GM12801 (cell line): ENCODE results near the gene ADAMTS17.

ENCODE experiments used
- CTCF ChIP-seq: IDR thresholded peaks from one replicate; pipeline ENCODE4 v1.5.1; 2011; ENCODE audit warnings: control low read depth; ENCODE audit not compliant: insufficient read length; ENCODE audit errors: extremely low read depth

ADAMTS17 gene

GRCh38 chr15:100016632-100017031, 325.1 kb downstream of the ADAMTS17 start:
- TF ChIP-seq CTCF: no peak

DNA sequence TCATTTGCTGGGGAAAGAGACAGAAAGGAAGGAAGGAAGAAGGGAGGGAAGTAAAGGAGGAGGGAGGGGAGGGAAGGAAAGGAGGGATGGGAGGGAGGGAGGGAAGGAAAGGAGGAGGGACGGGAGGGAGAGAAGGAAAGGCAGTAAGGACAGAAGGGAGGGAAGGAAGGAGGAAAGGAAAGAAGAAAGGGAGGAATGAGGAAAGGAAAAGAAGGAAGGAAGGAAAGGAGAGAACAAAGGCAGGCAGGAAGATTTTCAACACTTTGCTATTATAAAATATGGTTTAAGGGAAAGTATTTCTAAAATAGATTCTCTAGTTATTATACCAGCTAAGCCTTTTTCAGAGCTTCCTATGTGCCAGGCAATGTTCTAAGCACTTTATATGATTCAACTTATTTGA, 330.5 kb downstream of the ADAMTS17 start:
- no peak for TF ChIP-seq CTCF

DNA sequence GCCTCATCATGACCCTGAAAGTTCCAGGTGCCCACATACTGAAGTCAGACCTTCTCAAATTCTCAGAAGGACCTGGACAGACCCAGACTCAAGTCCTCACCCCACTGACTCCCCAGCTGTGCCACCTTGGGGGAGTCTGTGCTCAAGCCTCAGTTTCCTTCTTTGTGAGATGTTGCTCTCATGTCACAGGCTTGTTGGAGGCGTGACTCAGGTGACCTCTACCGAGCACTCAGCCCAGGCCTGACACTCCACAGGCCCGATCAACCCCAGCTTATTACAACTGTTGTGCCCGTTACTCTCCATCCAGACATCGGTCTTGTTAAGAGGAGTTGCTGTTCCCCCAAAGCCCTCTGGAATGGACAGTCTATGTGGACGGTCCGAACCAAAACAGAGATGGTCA, 332.4 kb downstream of the ADAMTS17 start:
- TF ChIP-seq CTCF: no peak

- TF ChIP-seq CTCF: no peak
These were observed 333.5 kb downstream of the ADAMTS17 start for GRCh38 chr15:100008258-100008657.

DNA sequence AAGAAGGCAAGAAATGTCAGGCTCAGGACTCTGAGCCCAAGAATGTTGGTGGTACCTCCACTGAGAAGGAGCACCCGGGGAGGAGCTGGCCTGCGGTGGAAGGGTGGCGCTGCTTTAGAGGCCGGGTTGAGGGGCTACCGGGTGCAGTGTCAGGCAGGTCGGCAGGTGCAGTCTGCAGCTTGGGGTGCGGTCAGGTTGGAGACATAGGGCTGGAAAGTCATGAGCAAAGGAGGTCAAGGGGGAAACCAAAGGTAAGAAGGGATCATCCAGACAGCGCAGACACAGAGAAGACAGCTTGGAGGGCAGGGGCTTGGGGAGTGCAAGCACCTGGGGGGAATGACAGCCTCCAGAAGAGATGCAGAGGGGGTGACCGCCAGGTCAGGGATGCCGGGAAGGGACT, 334.2 kb downstream of the ADAMTS17 start:
- no peak for TF ChIP-seq CTCF

GRCh38 chr15:100005715-100006114, 336.1 kb downstream of the ADAMTS17 start:
- no peak for TF ChIP-seq CTCF

DNA sequence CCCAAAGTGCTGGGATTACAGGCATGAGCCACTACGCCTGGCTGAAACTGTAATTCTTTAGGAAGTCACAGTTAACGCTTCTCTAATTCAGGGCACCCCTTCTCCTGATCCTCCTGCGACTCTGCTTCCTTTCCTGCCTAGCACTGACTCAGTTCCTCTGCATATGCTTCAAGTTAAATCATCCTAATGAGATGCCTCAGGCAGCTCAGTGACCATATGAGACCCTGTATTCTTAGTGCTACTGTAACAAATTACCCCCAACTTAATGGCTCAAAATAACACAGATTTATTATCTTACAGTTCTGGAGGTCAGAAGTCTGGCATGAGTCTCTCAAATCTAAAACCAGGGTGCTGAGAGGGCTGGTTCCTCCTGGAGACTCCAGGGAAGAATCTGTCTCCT, 336.8 kb downstream of the ADAMTS17 start:
- TF ChIP-seq CTCF: no peak
